ENCODE data around the gene SORCS1. TPM values are rescaled to one million over a fixed set of nuclear protein-coding genes. Genes with fewer than 3 reads are reported as not detected.

SORCS1 gene
- total and polyA plus RNA-seq, 2 experiments from 2014 or later, result 2.9 to 8.9 TPM

DNA sequence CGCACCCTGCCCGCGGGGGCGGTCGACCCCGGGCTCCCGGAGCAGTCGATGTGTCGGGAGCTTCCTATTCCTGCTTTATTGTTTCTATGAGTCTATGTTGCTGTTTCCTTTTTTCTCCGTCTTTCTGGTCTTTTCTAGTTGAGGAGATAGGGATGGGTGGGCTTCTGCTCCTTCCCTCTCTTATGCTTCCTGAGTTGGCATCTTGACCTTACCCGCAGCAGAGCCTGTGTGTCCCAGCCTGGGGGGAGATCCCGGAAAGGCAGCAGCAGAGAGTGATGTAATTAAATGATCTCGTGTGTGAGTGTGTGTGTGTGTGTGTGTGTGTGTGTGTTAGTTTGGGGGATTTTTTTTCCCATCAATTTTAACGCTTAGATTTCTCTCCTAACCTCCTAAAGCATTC lies 486 bp upstream of the SORCS1 start:
- H3K4me3 ChIP-seq, result peak overlapping the region; percentile 75
- H3K36me3 ChIP-seq (ENCODE audit: insufficient read depth), result no peaks in the 10 kb centered on the region
- H3K4me3 Mint-ChIP-seq, result peak overlapping the region; percentile 90
- peaks cover 19% of the 10 kb centered on the region for H3K27me3 Mint-ChIP-seq (ENCODE audit: insufficient read depth, low read depth, poor library complexity)
- peaks cover 35% of the 10 kb centered on the region for H3K27me3 ChIP-seq (ENCODE audit: insufficient read depth)
- peak overlapping the region; percentile 93 for H3K4me2 ChIP-seq
- TF ChIP-seq CREB1 (CRISPR knock-in tag; IDR thresholded peaks at IDR 0.05; ENCODE audit: low read depth) (no peak), JUNB (IDR thresholded peaks at IDR 0.05; ENCODE audit: unreplicated experiment) (no peak), ZNF114 (CRISPR knock-in tag; IDR thresholded peaks at IDR 0.05) (no peak), EZH2 (IDR thresholded peaks at IDR 0.05; ENCODE audit: low read depth, unreplicated experiment) (no peak), STAT1 (IDR thresholded peaks at IDR 0.05; ENCODE audit: unreplicated experiment) (no peak), POLR2AphosphoS5 (IDR thresholded peaks at IDR 0.05; ENCODE audit: low read depth) (no peak)
- TF ChIP-seq, protein P1, sequence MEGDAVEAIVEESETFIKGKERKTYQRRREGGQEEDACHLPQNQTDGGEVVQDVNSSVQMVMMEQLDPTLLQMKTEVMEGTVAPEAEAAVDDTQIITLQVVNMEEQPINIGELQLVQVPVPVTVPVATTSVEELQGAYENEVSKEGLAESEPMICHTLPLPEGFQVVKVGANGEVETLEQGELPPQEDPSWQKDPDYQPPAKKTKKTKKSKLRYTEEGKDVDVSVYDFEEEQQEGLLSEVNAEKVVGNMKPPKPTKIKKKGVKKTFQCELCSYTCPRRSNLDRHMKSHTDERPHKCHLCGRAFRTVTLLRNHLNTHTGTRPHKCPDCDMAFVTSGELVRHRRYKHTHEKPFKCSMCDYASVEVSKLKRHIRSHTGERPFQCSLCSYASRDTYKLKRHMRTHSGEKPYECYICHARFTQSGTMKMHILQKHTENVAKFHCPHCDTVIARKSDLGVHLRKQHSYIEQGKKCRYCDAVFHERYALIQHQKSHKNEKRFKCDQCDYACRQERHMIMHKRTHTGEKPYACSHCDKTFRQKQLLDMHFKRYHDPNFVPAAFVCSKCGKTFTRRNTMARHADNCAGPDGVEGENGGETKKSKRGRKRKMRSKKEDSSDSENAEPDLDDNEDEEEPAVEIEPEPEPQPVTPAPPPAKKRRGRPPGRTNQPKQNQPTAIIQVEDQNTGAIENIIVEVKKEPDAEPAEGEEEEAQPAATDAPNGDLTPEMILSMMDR (conservative IDR thresholded peaks at IDR 0.05; ENCODE audit: low read depth in 2 of 2), result no peak
- TF ChIP-seq, protein P2, sequence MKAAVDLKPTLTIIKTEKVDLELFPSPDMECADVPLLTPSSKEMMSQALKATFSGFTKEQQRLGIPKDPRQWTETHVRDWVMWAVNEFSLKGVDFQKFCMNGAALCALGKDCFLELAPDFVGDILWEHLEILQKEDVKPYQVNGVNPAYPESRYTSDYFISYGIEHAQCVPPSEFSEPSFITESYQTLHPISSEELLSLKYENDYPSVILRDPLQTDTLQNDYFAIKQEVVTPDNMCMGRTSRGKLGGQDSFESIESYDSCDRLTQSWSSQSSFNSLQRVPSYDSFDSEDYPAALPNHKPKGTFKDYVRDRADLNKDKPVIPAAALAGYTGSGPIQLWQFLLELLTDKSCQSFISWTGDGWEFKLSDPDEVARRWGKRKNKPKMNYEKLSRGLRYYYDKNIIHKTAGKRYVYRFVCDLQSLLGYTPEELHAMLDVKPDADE (IDR thresholded peaks at IDR 0.05), result no peak
- H2AFZ ChIP-seq, result peak overlapping the region; percentile 97
- no peaks in the 10 kb centered on the region for H3K79me2 ChIP-seq (replicated peaks; ENCODE audit: insufficient read depth)
- peak; percentile 46 for DNase-seq (ENCODE audit: low spot score)
- ATAC-seq, result no peak
- peaks cover 42% of the 10 kb centered on the region for H3K4me1 ChIP-seq (ENCODE audit: insufficient read depth)
- no peaks in the 10 kb centered on the region for H3K9me3 Mint-ChIP-seq
- no peaks in the 10 kb centered on the region for H3K9me2 ChIP-seq (ENCODE audit: insufficient read depth)
- H3K4me1 Mint-ChIP-seq, result peaks cover 46% of the 10 kb centered on the region
- no peak overlapping the region for H3K27ac ChIP-seq (ENCODE audit: low read depth)
- no peaks in the 10 kb centered on the region for H3K36me3 Mint-ChIP-seq (ENCODE audit: low read depth)
- peaks cover 5% of the 10 kb centered on the region; the same call in 1 of the 2 replicates for H3F3A ChIP-seq (replicated peaks; ENCODE audit: low read depth)
- no peak overlapping the region for H3K27ac Mint-ChIP-seq
- H4K20me1 ChIP-seq (replicated peaks; ENCODE audit: insufficient read depth), result no peaks in the 10 kb centered on the region

DNA sequence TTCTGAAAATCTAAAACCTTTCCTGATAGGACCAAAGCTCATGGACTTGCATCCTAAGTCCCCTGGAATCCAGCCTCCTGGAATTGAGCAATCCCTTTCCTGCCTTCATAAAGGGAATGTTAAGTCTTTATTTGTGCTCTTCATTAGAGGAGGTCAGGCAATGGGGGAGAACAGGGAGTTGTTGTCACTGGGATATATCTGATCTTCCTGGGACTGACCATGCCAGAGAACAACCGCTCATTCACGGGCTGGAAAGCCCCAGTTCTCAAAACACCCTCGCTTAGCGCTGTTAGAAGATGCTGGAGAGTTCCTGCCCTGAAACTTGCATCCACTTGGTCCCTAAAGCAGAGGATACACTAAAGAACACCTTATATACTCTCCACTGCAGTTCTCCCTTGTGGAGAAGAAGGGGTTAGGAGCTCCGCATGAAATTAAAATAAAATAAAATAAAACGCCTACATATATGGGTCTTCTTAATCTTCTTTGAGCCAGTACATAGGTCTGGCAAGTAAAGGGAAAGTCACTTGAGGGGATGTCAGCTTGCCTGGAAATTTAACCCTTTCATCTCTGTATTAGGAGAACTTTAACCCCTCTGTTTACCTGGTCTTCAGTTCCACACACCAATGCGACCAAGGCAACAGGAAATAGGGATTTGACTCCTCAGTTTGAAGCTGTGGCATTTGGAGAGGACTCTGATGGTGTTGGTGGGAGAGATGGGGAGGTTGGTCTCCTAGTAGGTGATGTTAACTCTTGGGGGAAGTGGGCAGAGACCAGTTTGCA lies 1.2 kb downstream of the SORCS1 start:
- peak; percentile 20 for ATAC-seq

More for the DNA sequence above, 1.2 kb downstream of the SORCS1 start:
- Histone ChIP-seq H3F3A (replicated peaks; ENCODE audit: low read depth) (peaks cover 5% of the 10 kb centered on the region; the same call in 1 of the 2 replicates), H3K27ac (ENCODE audit: low read depth) (no peak overlapping the region), H3K4me1 (ENCODE audit: insufficient read depth) (peaks cover 59% of the 10 kb centered on the region), H3K27me3 (ENCODE audit: insufficient read depth) (peaks cover 35% of the 10 kb centered on the region), H3K4me3 (peak overlapping the region; percentile 83), H3K79me2 (replicated peaks; ENCODE audit: insufficient read depth) (0 out of 2 replicates have a peak, but pooled peaks cover 3% of the 10 kb centered on the region), H2AFZ (peak overlapping the region; percentile 97), H3K36me3 (ENCODE audit: insufficient read depth) (no peaks in the 10 kb centered on the region), H3K4me2 (peak overlapping the region; percentile 93), H4K20me1 (replicated peaks; ENCODE audit: insufficient read depth) (no peaks in the 10 kb centered on the region), H3K9me2 (ENCODE audit: insufficient read depth) (no peaks in the 10 kb centered on the region)
- peaks cover 61% of the 10 kb centered on the region for H3K4me1 Mint-ChIP-seq
- DNase-seq (ENCODE audit: low spot score), result peak; percentile 34
- H3K27ac Mint-ChIP-seq, result no peak overlapping the region
- H3K36me3 Mint-ChIP-seq (ENCODE audit: low read depth), result no peaks in the 10 kb centered on the region
- no peak for TF ChIP-seq EZH2phosphoT487 (IDR thresholded peaks at IDR 0.05; ENCODE audit: unreplicated experiment)
- peak; percentile 16 for TF ChIP-seq EZH2 (IDR thresholded peaks at IDR 0.05; ENCODE audit: low read depth, unreplicated experiment)
- peaks cover 19% of the 10 kb centered on the region for H3K27me3 Mint-ChIP-seq (ENCODE audit: insufficient read depth, low read depth, poor library complexity)
- H3K9me3 Mint-ChIP-seq, result no peaks in the 10 kb centered on the region
- peak overlapping the region; percentile 82 for H3K4me3 Mint-ChIP-seq

All from GM23338 (cell line).